SH-SY5Y (cell line): ENCODE measurements around the gene KIAA1328.

Experiments
- GATA2 ChIP-seq: IDR thresholded peaks from 2 replicates; pipeline ENCODE4 v1.6.1; 2011; ENCODE audit warnings: mild to moderate bottlenecking, low read depth, low read length
- GATA3 ChIP-seq: IDR thresholded peaks from 2 replicates; pipeline ENCODE4 v1.6.1; 2011; ENCODE audit warnings: low read depth, mild to moderate bottlenecking, low read length, moderate library complexity

KIAA1328 gene

DNA sequence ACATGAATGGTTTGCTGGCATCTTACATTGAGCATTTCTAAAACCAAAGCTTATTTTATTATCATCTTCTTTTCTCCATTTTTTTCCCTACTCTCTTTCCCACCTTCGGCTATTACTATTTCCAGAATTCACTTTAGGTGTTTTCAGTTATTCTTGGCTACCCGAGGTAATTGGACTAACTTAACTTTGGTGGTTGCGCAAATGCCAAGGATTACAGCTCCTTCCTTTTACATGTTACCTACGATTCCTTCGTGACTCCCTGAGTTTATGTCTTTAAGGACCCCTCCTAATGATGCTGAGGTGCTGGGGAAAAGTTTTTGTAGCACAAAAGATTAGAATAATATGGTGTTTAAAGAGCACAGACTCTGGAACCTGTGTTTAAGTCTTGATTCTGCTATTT lies 14.3 kb downstream of the KIAA1328 start:
- TF ChIP-seq GATA2 (no peak), GATA3 (no peak)

DNA sequence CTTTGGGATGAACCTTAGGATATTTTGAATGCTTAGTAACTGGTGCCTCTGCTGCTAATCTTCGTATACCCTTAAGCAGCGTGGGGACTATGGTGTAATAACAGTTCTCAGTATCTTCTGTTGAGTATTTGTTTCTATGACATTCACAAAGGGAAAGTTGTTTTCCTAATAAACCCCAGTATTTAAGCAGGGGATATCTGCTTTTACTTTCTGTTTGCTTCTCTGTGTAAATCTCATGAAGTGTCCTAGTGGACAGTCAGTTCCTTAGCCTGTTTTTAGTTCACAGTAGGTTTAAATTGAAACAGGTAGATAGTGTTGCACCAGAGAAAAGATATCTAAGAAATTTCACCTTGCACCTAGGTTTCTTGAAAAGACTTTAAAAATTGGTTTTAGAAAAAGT lies 14.9 kb downstream of the KIAA1328 start:
- TF ChIP-seq GATA2 (no peak), GATA3 (no peak)

DNA sequence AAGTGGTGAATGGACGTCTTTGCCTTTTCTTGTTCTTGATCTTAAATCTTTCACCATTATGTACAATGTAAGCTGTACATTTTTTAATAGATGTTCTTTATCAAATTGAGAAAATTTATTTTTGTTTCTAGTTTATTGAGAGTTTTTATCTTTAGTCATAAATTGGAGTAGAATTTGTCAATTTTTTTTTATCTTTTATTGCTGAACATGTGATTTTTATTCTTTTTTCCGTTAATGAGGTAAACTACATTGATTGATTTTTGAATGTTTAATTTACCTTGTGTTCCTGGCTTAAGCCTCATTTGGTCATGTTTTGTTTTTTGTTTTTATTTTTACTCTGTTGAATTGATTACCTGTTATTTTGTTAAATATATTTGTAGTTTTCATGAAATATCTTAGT lies 19.7 kb downstream of the KIAA1328 start:
- no peak for TF ChIP-seq GATA3
- no peak for TF ChIP-seq GATA2

DNA sequence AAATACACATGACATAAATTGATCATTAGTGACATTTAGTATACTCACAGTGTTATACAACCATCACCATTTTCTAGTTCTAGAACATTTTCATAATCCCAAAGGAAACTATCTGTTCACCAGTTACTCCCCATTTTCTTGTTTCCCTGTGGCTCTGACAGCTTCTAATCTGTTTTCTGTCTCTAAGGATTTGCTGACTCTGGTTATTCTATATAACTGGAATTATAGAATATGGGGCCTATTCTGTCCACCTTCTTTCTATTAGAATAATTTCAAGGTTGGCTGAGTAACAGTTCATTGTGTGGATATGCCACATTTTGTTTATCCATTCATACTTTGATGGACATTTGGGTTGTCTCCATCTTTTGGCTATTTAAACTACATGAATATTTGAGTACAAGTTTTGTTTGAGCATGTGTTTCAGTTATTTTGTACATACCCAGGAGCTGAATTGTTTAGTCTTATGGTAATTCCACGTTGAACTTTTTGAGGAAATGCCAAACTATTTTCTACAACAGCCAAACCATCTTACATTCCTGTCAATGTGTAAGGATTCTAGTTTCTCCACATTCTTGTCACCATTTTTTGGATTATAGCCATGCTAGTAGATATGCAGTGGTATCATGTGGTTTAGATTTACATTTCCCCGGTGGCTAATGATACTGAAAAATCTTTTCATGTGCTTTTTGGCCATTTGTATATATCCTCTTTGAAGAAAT lies 20.5 kb downstream of the KIAA1328 start:
- no peak for TF ChIP-seq GATA3
- no peak for TF ChIP-seq GATA2

DNA sequence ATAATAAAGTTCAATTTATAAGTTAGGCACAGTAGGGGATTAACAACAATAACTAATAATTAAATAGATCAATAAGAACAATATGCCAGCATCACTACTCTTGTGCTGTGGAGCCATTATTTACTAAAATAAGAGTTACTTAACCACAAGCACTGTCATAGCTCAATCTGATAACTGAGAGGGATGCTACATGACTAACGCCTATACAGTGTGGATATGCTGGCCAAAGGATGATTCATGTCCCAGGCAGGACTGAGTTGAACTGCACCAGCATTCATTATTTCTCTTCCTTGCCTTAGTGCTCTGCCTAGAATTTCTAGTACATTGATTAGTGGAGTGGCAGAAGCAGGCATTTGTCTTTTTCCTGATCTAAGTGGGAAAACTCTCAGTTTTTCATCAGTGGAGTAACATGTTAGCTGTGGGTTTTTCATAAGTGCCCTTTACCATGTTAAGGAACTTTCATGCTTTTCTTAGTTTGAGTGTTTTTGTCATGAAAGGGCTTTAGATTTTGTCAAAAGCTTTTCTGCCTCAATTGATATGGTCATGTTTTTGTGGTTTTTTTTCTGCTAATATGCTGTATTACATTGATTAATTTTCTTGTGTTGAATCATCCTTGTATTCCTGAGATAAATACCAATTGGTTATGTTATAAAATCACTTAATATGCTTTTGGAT lies 21.7 kb downstream of the KIAA1328 start:
- TF ChIP-seq GATA3: no peak
- no peak for TF ChIP-seq GATA2

DNA sequence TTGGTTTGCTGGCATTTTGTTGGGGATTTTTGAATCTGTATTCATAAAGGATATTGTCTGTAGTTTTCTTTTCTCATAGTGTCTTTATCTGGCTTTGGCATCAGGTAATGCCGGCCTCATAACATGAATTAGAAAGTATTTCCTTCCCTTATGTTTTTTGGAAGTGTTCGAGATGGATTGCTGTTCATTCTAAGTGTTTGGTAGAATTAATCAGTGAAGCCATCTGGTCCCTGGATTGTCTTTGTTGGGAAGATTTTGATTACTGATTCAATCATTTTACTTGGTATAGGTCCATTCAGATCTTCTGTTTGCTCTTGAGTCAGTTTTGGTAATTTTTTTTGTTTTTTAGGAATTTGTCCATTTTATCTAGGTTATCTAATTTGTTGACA lies 22.3 kb downstream of the KIAA1328 start:
- TF ChIP-seq GATA2 (no peak), GATA3 (no peak)

DNA sequence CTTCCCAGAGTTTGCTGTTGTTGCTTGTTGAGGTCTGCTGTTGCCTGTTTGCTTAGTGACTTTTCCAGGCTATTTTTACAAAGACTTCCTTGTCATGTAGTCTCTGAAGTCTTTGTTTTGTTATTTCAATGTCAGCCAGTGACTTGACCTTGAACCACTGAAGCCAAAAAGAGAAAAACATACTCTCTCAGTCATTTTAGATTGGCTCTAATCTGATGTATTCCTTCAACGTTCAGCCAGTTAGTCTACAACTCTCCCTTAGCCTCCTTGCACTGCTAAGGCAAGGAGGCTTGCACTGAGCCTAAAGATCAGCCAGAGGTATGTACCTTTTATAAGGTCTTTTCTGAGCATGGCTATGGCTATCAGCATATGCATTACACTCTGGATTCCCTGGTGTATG lies 27.9 kb downstream of the KIAA1328 start:
- no peak for TF ChIP-seq GATA3
- no peak for TF ChIP-seq GATA2

DNA sequence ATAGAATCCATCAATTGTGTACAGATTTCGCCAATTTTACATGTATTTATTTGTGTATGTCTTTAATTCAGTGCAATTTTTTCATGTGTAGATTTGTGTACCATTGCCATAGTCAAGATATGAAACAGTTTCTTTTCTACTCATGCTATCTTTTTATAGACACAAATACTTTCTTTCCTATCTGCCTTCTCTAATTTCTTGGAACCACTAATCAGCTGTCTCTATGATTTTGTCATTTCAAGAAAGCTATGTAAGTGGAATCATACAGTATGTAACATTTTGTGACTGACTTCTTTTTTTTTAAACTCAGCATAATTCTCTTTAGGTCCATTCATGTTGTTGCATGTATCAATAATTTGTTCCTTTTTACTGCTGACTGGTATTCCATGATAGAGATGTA lies 33.3 kb downstream of the KIAA1328 start:
- no peak for TF ChIP-seq GATA2
- no peak for TF ChIP-seq GATA3

DNA sequence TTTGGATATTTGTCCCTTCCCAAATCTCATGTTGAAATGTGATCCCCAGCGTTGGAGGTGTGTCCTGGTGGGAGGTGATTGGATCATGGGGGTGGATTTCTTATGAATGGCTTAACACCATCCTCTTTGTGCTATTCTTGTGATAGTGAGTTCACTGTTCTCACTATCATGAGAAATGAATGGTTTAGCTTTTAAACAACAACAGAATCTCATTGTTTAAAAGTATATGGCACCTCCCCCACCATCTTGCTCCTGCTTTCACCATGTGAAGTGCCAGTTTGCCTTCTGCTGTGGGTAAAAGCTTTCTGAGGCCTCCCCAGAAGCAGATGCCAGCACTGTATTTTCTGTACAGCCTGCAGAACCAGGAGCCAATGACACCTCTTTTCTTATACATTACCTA lies 38.1 kb downstream of the KIAA1328 start:
- no peak for TF ChIP-seq GATA2
- no peak for TF ChIP-seq GATA3

DNA sequence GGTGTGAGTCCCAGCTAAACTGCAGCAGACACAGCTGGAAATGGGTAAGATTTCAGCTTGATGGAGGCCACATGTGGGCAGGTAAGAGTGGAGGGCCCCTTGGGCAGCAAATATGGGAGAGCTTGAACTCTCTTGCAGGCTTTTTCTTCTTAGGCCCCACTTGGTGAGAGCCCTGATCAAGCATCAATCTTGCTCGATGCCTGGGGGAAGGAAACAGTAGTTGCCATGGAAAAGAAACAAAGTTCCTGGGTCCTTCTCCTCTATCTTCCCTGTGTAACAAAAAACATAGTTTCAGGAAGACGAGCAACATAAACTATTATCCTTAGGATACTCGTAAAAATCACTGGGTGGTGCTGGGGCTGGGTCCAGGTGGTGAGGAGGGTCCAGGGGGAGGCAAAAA lies 42.9 kb downstream of the KIAA1328 start:
- TF ChIP-seq GATA3: no peak
- TF ChIP-seq GATA2: no peak

DNA sequence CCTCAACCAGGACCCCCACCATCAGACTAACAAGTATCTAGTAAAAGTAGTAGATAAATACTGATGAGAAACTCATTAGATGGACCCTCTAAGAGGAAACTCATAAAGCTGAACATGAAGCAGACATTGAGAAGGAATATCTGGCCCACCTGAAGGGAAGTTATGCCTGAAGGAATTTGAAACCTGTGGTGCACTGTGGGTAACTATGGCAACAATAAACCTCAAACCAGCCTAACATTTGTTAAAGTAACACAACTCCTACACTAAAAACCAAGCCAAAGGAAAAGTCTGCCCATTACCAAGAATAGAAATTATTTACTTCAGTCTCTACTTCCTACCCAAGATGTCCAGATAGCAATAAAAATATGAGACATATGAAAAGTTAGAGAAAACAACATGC lies 43.4 kb downstream of the KIAA1328 start:
- TF ChIP-seq GATA3 (no peak), GATA2 (no peak)

DNA sequence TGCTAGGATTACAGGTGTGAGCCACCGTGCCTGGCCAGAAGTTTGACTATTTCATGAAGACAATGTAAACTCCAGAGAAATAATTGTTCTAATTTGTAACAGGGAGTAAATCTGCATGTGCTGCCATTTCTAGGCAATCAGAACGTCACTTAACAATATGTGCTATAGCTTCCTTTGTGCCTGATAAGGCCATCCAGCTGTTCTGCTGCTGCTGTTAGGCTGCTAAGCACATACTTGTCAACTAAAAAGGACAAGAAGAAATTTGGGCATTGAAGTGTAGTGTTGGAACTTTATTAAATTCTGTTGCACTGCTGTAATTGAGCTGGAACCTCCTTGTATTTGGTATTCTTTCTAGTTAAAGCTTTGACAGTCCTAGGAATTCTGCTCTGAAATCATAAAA lies 57.1 kb downstream of the KIAA1328 start:
- TF ChIP-seq GATA3: no peak
- TF ChIP-seq GATA2: no peak

DNA sequence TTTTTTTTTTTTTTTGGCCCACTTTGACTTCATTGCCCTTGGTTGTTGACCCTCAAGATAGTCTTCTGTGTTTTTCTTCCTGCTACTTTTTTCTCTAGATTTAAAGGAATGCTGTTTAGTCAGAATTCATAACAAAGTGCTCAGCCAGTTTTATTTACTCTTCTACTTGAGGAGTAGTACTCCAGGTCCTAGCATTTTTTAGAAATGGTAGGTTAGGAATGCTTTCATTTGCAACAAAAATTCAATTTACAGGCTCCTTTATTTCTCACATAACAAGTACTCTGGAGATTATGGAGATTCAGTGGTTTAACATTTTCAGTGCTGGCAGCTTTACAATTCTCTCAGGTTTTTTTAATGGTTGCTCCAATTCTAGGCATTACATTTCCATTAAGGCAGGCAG lies 58.2 kb downstream of the KIAA1328 start:
- no peak for TF ChIP-seq GATA3
- TF ChIP-seq GATA2: no peak

DNA sequence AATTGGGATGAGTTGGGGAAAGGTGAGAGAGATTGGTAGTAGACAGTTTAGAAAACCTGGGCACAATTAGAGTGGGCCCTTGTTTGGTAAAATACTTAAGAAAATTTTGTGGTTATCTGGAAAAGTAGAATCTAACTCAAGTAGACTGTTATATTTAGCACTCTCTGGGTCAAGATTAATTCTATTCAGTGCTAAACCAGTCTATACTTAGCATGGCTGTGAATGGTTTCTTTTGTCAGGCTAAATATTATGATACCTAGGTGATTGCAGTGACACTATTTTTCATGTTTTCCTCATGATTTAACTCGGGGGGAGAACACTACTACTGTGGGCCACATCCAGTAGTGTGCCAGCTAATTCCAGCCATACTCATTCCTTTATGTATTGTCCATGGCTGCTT lies 58.9 kb downstream of the KIAA1328 start:
- TF ChIP-seq GATA2: no peak
- no peak for TF ChIP-seq GATA3

DNA sequence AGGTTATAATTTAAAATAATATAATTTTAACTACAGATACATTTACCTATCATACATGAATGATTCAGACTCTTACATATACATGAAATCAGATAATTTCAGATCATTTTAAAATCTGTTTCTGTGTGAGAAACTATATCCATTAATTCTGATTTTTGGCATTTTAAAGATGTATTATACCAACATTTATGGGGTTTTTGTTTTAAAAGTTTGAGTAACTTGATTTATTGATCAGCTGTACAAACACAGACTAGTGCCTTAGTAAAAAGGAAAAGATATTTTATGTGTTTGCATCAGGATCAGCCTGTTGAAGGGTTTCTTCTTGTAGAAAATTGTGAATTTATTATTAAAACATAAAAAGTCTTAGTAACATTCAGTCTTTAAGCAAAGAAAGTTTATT lies 59.9 kb downstream of the KIAA1328 start:
- TF ChIP-seq GATA3: no peak

DNA sequence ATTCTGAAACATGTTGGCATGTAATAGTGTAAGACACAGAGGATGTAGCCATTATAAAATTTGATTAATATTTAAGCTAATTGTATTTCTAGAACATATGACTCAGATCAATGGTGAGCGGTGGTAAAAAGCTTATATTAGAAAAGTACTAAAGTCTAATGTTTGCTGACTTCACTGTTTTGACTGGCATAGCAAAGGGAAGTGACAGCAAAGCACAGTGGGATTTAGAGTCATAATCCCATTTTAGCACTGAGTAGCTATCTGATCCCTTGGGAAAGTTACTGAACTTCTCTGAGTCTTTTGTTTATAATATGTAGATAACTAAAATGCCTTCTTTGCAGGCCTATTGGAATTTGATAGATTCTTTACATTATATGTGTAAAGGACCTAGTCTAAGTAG lies 60.4 kb downstream of the KIAA1328 start:
- no peak for TF ChIP-seq GATA2
- TF ChIP-seq GATA3: no peak

DNA sequence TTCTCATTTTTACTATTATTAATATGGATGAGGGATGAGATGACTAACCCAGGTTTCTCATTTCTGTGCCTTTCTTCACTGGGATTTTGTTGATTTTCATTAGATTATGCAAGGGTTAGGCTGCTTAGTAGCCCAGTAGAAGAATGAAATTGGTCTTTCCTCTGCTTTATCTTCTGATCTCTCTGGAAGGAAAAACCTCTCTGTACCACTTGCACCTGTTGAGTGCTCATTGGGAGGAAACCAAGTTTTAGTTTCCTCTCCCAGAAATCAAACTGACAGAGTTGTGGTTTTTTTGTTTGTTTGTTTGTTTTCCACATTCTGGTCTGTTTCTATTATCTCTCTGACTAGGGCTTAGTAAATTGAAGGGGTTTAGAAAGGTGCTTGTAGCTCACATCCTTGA lies 60.8 kb downstream of the KIAA1328 start:
- TF ChIP-seq GATA3 (no peak), GATA2 (no peak)

DNA sequence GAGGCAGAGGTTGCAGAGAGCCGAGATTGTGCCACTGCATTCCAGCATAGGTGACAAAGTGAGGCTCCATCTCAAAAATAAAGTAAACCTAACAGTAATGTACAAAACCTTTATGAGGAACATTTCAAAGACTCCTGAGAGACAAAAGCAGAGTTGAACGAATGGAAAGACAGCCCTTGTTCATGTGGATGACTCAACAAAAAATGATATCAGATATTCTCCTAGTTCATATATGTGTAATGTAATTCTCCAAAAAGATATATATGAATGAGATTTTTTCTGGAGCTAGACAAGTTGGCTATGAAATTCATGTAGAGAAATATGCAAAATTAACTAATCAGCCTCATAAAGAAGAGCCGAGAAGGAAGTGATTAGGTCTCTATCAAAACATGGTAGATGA lies 61.7 kb downstream of the KIAA1328 start:
- TF ChIP-seq GATA2 (no peak), GATA3 (no peak)
